ENCODE measurements around the gene FAM3B. TPM values are rescaled to one million over a fixed set of nuclear protein-coding genes. Genes with fewer than 3 reads are reported as not detected.
"Not testable (repeated sequence)": the region's sequence is repeated elsewhere in the genome, so short reads cannot be mapped to it uniquely, and the experiment has no call there.

FAM3B gene
- total RNA-seq, 1 experiment from 2014 or later = not detected

- no peak for DNase-seq
- no peaks in the 10 kb centered on the region for H3K9me3 ChIP-seq (replicated peaks)
- peaks cover 10% of the 10 kb centered on the region; the same call in 1 of the 2 replicates for H3K27me3 ChIP-seq
- no peaks in the 10 kb centered on the region for H3K36me3 ChIP-seq
- H3K4me1 ChIP-seq = no peaks in the 10 kb centered on the region
- H3K4me3 ChIP-seq = no peak overlapping the region
- no peak overlapping the region for H3K27ac ChIP-seq
Measured at GRCh38 chr21:41357546-41357945, 40.9 kb downstream of the FAM3B start.

GRCh38 chr21:41358193-41359166 lies 41.9 kb downstream of the FAM3B start:
- H3K4me1 ChIP-seq = no peaks in the 10 kb centered on the region
- H3K36me3 ChIP-seq = no peaks in the 10 kb centered on the region
- no peaks in the 10 kb centered on the region for H3K9me3 ChIP-seq (replicated peaks)
- H3K27me3 ChIP-seq = peaks cover 10% of the 10 kb centered on the region; the same call in 1 of the 2 replicates
- H3K4me3 ChIP-seq = no peak overlapping the region
- DNase-seq = no peak
- no peak overlapping the region for H3K27ac ChIP-seq

GRCh38 chr21:41359286-41359685 lies 42.7 kb downstream of the FAM3B start:
- no peaks in the 10 kb centered on the region for H3K9me3 ChIP-seq (replicated peaks)
- no peak overlapping the region for H3K27ac ChIP-seq
- H3K4me1 ChIP-seq = no peaks in the 10 kb centered on the region
- no peak for DNase-seq
- H3K4me3 ChIP-seq = no peak overlapping the region
- no peaks in the 10 kb centered on the region for H3K36me3 ChIP-seq
- H3K27me3 ChIP-seq = peaks cover 10% of the 10 kb centered on the region; the same call in 1 of the 2 replicates

GRCh38 chr21:41359754-41360071 lies 43.1 kb downstream of the FAM3B start:
- not testable (repeated sequence) for H3K4me1 ChIP-seq; H3K36me3 ChIP-seq; H3K27me3 ChIP-seq; H3K9me3 ChIP-seq (replicated peaks); H3K4me3 ChIP-seq; DNase-seq; H3K27ac ChIP-seq

- no peak for DNase-seq
- Histone ChIP-seq H3K4me1 (no peaks in the 10 kb centered on the region), H3K27ac (no peak overlapping the region), H3K9me3 (replicated peaks) (no peaks in the 10 kb centered on the region), H3K36me3 (no peaks in the 10 kb centered on the region), H3K4me3 (no peak overlapping the region), H3K27me3 (peaks cover 10% of the 10 kb centered on the region; the same call in 1 of the 2 replicates)
Measured at GRCh38 chr21:41360072-41360821, 43.6 kb downstream of the FAM3B start.

- no peaks in the 10 kb centered on the region for H3K4me1 ChIP-seq
- H3K27ac ChIP-seq = no peak overlapping the region
- H3K36me3 ChIP-seq = no peaks in the 10 kb centered on the region
- no peak overlapping the region for H3K4me3 ChIP-seq
- no peaks in the 10 kb centered on the region for H3K9me3 ChIP-seq (replicated peaks)
- DNase-seq = no peak
- peaks cover 10% of the 10 kb centered on the region; the same call in 1 of the 2 replicates for H3K27me3 ChIP-seq
Measured at GRCh38 chr21:41361053-41361785, 44.6 kb downstream of the FAM3B start.

- Histone ChIP-seq H3K27me3 (peaks cover 10% of the 10 kb centered on the region; the same call in 1 of the 2 replicates), H3K9me3 (replicated peaks) (no peaks in the 10 kb centered on the region), H3K4me1 (no peaks in the 10 kb centered on the region), H3K36me3 (no peaks in the 10 kb centered on the region), H3K27ac (no peak within 1 kb of the TSS), H3K4me3 (no peak within 1 kb of the TSS)
- DNase-seq = no peak
Measured at GRCh38 chr21:41361786-41362604, 45.4 kb downstream of the FAM3B start, which contains the start of gene MX2. Gene MX2 (plus strand): TSS chr21:41362027. CDS start chr21:41376907, 14,880 bp downstream.

- Histone ChIP-seq H3K27ac (no peak overlapping the region), H3K4me3 (no peak overlapping the region), H3K9me3 (replicated peaks) (no peaks in the 10 kb centered on the region), H3K27me3 (peaks cover 5% of the 10 kb centered on the region; the same call in 1 of the 2 replicates), H3K4me1 (no peaks in the 10 kb centered on the region), H3K36me3 (no peaks in the 10 kb centered on the region)
- no peak for DNase-seq
Measured at GRCh38 chr21:41362605-41363369, 46.2 kb downstream of the FAM3B start.

GRCh38 chr21:41363370-41364270 lies 47.0 kb downstream of the FAM3B start:
- DNase-seq = no peak
- Histone ChIP-seq H3K36me3 (no peaks in the 10 kb centered on the region), H3K4me3 (no peak overlapping the region), H3K9me3 (replicated peaks) (no peaks in the 10 kb centered on the region), H3K27me3 (peaks cover 5% of the 10 kb centered on the region; the same call in 1 of the 2 replicates), H3K4me1 (no peaks in the 10 kb centered on the region), H3K27ac (no peak overlapping the region)

GRCh38 chr21:41364308-41364707 lies 47.7 kb downstream of the FAM3B start:
- Histone ChIP-seq H3K9me3 (replicated peaks) (no peaks in the 10 kb centered on the region), H3K4me3 (no peak overlapping the region), H3K4me1 (no peaks in the 10 kb centered on the region), H3K27ac (no peak overlapping the region), H3K27me3 (peaks cover 5% of the 10 kb centered on the region; the same call in 1 of the 2 replicates), H3K36me3 (no peaks in the 10 kb centered on the region)
- no peak for DNase-seq

GRCh38 chr21:41365377-41366107 lies 48.9 kb downstream of the FAM3B start:
- H3K9me3 ChIP-seq (replicated peaks) = no peaks in the 10 kb centered on the region
- DNase-seq = no peak
- H3K27ac ChIP-seq = no peak overlapping the region

More at GRCh38 chr21:41365377-41366107, 48.9 kb downstream of the FAM3B start:
- no peaks in the 10 kb centered on the region for H3K4me1 ChIP-seq
- H3K36me3 ChIP-seq = no peaks in the 10 kb centered on the region
- no peaks in the 10 kb centered on the region; the same call in 1 of the 2 replicates for H3K27me3 ChIP-seq
- no peak overlapping the region for H3K4me3 ChIP-seq

Measured in SJCRH30 (cell line).